Measurements from ENCODE around the gene CHST10. TPM values are rescaled to one million over a fixed set of nuclear protein-coding genes. Genes with fewer than 3 reads are reported as not detected.

Gene CHST10
- total and polyA plus RNA-seq, 2 donors (not counting 3 experiments of a cell fraction or from before 2014, with no cell fraction given), result 11.1 to 12.3 TPM

DNA sequence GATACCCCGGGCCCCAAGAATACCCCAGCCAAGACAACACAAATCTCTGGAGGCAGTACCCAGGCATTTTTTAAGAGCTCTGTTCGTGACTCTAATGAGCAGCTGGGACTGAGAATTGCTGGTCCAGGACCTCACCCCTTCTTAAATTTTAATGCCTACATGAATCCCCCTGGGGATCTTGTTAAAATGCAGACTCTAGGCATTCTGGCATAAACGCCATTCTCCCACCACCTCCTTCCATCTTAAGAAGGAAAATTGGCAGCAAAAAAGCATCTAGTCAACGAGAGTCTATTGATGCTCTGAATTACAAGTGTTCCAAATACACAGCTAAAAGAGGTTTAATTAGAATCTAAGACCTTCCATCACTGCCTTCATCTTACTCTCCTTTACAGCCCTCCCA is 5.0 kb downstream of the CHST10 start:
- Histone ChIP-seq H3K9me1 (replicated peaks; ENCODE audit: control insufficient read depth, extremely low read depth, insufficient read depth, low read length) (no peaks in the 10 kb centered on the region), H3K4me1 (ENCODE audit: control insufficient read depth, extremely low read depth, insufficient read depth, low read length) (peaks cover 5% of the 10 kb centered on the region), H4K20me1 (replicated peaks; ENCODE audit: control insufficient read depth, extremely low read depth, insufficient read depth, low read length) (no peaks in the 10 kb centered on the region), H3K9me3 (replicated peaks; ENCODE audit: control insufficient read depth, insufficient read depth, low read length) (no peaks in the 10 kb centered on the region), H3K4me2 (ENCODE audit: insufficient read depth, low read length) (no peak overlapping the region), H3K36me3 (ENCODE audit: control insufficient read depth in 2 of 2, extremely low read depth in 1 of 2, insufficient read depth in 2 of 2, low read length in 2 of 2) (peaks cover 0 to 3% of the 10 kb centered on the region in 2 experiments), H3K4me3 (replicated peaks in 1 of 3; ENCODE audit: insufficient read depth in 1 of 3, low read depth in 1 of 3, low read length in 3 of 3) (no peak overlapping the region), H3K27me3 (ENCODE audit: control insufficient read depth in 2 of 2, insufficient read depth in 2 of 2, low read length in 2 of 2) (no peaks in the 10 kb centered on the region), H3K9ac (replicated peaks; ENCODE audit: extremely low read depth, insufficient read depth, low read length) (no peak overlapping the region), H2AFZ (ENCODE audit: low read depth, low read length) (no peak overlapping the region), H3K79me2 (ENCODE audit: control insufficient read depth, insufficient read depth, low read length) (peaks cover 5% of the 10 kb centered on the region), H3K27ac (ENCODE audit: insufficient read depth, low read depth, low read length) (no peak overlapping the region)
- intact Hi-C loops (cut with micrococcal nuclease) (no loop called here), dilution Hi-C loops (cut with MboI; ENCODE audit: extremely low pct_ligation_motif_present, low sequenced_read_pairs) (no loop called here)
- ChIA-PET POLR2A (no interaction called here), CTCF (interaction anchor here (1.3 to 2.7 kb wide), 3 partner anchors 10 to 150 kb away, joined by 3 to 12 read pairs (median 6); no protein-coding TSS in a partner anchor)
- TF ChIP-seq, protein P1, sequence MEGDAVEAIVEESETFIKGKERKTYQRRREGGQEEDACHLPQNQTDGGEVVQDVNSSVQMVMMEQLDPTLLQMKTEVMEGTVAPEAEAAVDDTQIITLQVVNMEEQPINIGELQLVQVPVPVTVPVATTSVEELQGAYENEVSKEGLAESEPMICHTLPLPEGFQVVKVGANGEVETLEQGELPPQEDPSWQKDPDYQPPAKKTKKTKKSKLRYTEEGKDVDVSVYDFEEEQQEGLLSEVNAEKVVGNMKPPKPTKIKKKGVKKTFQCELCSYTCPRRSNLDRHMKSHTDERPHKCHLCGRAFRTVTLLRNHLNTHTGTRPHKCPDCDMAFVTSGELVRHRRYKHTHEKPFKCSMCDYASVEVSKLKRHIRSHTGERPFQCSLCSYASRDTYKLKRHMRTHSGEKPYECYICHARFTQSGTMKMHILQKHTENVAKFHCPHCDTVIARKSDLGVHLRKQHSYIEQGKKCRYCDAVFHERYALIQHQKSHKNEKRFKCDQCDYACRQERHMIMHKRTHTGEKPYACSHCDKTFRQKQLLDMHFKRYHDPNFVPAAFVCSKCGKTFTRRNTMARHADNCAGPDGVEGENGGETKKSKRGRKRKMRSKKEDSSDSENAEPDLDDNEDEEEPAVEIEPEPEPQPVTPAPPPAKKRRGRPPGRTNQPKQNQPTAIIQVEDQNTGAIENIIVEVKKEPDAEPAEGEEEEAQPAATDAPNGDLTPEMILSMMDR (IDR thresholded peaks at IDR 0.05; ENCODE audit: extremely low read depth in 1 of 2, insufficient read depth in 1 of 2, low read depth in 1 of 2, low read length in 2 of 2), result no peak
- TF ChIP-seq EZH2 (IDR thresholded peaks at IDR 0.05; ENCODE audit: borderline replicate concordance, low read depth, low read length, severe bottlenecking) (no peak), POLR2AphosphoS5 (IDR thresholded peaks at IDR 0.05; ENCODE audit: insufficient read depth, low read depth, low read length) (no peak), JUN (IDR thresholded peaks at IDR 0.05; ENCODE audit: borderline replicate concordance, insufficient read depth, insufficient read length, low read depth) (no peak), GATA2 (IDR thresholded peaks at IDR 0.05; ENCODE audit: insufficient read depth, insufficient read length, low read depth, low read length) (no peak), FOS (IDR thresholded peaks at IDR 0.05; ENCODE audit: borderline replicate concordance, insufficient read depth, low read length) (no peak)
- TF ChIP-seq, protein P2, sequence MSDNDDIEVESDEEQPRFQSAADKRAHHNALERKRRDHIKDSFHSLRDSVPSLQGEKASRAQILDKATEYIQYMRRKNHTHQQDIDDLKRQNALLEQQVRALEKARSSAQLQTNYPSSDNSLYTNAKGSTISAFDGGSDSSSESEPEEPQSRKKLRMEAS (IDR thresholded peaks at IDR 0.05; ENCODE audit: insufficient read depth, insufficient read length), result no peak
- no TSS peak for BruUV-seq (replicated peaks)
- DNase-seq (ENCODE audit: low read depth, low spot score), result no peak
- no peak for FAIRE-seq

Data from endothelial cell of umbilical vein (primary cell).